ENCODE results near the gene PRAMEF17.
"Not testable (repeated sequence)": the region's sequence is repeated elsewhere in the genome, so short reads cannot be mapped to it uniquely, and the experiment has no call there.

The PRAMEF17 gene

DNA sequence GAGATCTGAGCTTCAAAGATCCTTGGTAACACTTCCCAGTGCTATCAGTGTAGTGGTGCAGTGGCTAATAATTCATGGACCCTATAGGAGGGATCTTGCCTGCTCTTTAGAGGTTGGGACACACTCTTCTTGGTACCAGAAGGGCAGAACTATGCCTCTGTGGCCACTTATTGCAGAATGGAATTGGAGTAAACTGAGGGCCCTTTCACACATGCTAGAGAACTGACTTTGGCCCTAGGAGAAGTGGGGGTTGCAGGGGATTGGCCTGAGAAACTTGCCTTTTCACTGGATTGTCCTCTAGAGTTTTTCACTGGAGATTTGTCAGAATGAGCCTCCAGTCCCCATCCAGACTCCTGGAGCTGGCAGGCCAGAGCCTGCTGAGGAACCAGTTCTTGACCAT, at the start of gene PRAMEF17:
TSS of gene PRAMEF17 (plus strand) at position 301 of the 400 bp plus-strand sequence. CDS start at position 327, 26 bp downstream.
- not testable (repeated sequence) for DNase-seq

- not testable (repeated sequence) for DNase-seq
Measured at GRCh38 chr1:13342496-13342895, 46.9 kb upstream of the PRAMEF17 start.

- not testable (repeated sequence) for DNase-seq
Measured at GRCh38 chr1:13347034-13347433, 42.4 kb upstream of the PRAMEF17 start, which contains the start of gene PRAMEF14. PRAMEF14 (minus strand) TSS chr1:13347134; CDS start chr1:13345314, 1,820 bp downstream.

DNA sequence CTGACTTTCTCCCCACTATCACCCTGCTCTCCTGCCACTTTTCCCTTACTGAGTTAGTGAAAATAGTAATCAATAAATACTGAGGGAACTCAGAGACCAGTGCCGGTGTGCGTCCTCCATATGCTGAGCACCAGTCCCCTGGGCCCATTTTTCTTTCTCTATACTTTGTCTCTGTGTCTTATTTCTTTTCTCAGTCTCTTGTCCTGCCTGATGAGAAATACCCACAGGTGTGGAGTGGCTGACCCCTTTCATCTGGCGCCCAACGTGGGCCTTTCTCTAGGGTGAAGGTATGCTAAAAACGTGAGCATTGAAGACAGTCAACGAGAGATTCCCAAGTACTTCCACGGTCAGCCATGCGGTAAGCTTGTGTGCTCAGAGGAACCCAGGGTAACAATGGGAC, 36.0 kb upstream of the PRAMEF17 start:
- DNase-seq = not testable (repeated sequence)

DNA sequence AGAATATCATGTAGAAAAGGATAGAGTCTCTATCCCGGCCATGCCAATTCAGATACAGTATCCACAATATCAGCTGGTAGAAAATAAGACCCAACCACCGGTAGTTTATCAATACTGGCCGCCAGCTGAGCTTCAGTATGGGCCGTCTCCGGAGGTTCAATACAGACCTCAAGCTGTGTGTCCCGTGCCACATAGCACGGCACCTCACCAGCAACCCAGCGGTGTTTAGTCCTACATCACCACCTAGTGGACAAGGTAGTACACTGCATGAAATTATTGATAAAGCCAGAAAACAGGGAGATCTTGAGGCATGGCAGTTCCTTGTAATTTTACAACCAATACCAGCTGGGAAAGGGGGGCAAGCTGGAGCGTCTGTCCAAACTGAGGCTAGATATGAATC, 35.0 kb upstream of the PRAMEF17 start:
- not testable (repeated sequence) for DNase-seq

DNA sequence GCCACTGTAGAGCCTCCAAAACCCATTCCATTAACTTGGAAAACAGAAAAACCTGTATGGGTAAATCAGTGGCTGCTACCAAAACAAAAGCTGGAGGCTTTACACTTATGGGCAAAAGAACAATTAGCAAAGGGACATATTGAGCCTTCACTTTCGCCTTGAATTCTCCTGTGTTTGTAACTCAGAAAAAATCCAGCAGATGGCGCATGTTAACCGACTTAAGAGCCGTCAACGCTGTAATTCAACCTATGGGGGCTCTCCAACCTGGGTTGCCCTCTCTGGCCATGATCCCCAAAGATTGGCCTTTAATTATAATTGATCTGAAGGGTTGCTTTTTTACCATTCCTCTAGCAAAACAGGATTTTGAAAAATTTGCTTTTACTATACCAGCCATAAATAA, 32.7 kb upstream of the PRAMEF17 start:
- DNase-seq = peak in 6 of 51 donors; percentile 5 to 36 (median 10)

GRCh38 chr1:13362364-13362763, 27.1 kb upstream of the PRAMEF17 start:
- DNase-seq = not testable (repeated sequence)

- DNase-seq = not testable (repeated sequence)
Measured at GRCh38 chr1:13364928-13365327, 24.5 kb upstream of the PRAMEF17 start.

- DNase-seq = not testable (repeated sequence)
Measured at GRCh38 chr1:13366536-13366935, 22.9 kb upstream of the PRAMEF17 start.

DNA sequence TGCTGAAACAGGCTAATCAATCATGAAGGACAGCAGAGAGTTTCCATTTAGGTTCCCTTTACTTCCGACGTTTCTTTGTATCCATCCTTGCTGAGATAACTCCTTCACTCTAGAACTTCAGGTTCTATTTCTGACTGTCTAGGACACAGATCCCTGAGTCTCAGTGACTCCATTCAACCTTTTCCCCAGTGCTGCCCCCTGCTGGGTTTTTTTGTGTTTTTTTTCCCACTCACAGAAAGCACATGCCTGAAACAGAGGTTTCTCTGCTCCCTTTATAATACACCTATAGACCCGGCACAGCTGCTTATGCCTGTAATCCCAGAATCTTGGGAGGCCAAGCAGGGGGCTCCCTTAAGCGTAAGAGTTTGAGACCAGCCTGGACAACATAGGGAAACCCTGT, 20.9 kb upstream of the PRAMEF17 start:
- peak in 6 of 51 donors; percentile 1 to 10 (median 4) for DNase-seq

- DNase-seq = not testable (repeated sequence)
Measured at GRCh38 chr1:13378983-13379382, 10.4 kb upstream of the PRAMEF17 start.

DNA sequence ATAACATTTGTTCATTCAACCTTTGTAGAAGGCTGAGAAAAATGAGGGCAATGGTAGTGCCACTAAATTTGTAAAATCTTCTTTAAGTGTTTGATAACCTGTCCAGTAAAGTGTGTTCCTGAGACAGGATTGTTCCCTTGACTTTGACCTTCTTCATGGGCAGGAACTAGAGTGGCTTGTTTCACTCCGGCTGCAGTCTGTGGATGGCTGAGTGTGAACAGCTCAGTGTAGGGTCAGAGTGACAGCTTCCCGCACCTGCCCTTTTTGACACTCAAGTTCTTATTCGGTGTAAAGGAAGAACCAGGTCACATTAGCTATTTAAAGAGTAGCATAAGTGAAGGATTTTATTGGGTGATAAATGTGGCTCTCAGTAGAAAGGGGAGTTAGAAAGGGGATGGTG, 9.1 kb upstream of the PRAMEF17 start:
- not testable (repeated sequence) for DNase-seq

DNA sequence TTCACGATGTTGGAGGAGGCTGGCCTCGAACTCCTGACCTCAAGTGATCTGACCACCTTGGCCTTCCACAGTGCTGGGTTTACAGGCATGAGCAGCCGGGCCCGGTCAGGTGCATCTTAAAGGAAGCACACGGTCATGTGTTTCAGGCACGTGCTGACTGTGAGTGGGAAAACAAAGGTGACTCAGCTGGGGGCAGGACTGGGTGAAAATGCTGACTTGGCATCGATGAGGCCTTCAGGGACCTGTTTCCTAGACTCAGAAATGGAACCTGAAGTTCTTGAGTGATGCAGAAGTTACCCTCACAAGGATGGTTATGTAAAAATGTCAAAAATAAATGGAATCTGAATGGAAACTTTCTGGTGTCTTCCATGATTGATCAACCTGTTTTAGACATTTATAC, 3.6 kb downstream of the PRAMEF17 start:
- not testable (repeated sequence) for DNase-seq

GRCh38 chr1:13394761-13395160, 5.3 kb downstream of the PRAMEF17 start:
- not testable (repeated sequence) for DNase-seq

DNA sequence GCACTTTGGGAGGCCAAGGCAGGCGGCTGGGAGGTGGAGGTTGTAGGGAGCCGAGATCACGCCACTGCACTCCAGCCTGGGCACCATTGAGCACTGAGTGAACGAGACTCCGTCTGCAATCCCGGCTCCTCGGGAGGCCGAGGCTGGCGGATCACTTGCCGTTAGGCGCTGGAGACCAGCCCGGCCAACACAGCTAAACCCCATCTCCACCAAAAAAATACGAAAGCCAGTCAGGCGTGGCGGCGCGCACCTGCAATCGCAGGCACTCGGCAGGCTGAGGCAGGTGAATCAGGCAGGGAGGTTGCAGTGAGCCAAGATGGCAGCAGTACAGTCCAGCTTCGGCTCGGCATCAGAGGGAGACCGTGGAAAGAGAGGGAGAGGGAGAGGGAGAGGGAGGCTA, 5.9 kb downstream of the PRAMEF17 start:
- not testable (repeated sequence) for DNase-seq

DNA sequence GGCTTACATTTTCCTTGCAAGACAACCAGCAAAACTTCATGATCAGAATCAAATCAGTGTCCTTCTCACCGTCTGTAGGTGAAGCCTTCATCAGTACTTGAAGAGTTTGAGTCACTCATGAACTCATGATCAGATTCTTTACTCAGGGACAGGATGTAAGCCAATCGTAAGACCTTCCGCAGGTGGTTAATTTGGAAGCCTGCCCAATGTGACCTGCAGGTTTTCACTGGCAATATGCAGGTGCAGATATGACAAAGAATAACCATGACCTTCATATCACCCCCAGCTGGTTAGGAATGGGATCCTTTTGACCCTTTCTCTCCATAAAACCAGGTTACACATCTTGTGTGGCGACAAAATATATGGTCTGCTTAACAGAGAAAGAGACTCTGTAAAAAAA, 18.4 kb downstream of the PRAMEF17 start:
- DNase-seq = no peak

- DNase-seq = not testable (repeated sequence)
Measured at GRCh38 chr1:13410150-13410549, 20.7 kb downstream of the PRAMEF17 start, which contains the start of gene PRAMEF20. PRAMEF20 (plus strand) TSS chr1:13410450; CDS start chr1:13416355, 5,905 bp downstream.

- DNase-seq = no peak
Measured at GRCh38 chr1:13430495-13430894, 41.1 kb downstream of the PRAMEF17 start.

- no peak for DNase-seq
Measured at GRCh38 chr1:13432251-13432650, 42.8 kb downstream of the PRAMEF17 start.

DNA sequence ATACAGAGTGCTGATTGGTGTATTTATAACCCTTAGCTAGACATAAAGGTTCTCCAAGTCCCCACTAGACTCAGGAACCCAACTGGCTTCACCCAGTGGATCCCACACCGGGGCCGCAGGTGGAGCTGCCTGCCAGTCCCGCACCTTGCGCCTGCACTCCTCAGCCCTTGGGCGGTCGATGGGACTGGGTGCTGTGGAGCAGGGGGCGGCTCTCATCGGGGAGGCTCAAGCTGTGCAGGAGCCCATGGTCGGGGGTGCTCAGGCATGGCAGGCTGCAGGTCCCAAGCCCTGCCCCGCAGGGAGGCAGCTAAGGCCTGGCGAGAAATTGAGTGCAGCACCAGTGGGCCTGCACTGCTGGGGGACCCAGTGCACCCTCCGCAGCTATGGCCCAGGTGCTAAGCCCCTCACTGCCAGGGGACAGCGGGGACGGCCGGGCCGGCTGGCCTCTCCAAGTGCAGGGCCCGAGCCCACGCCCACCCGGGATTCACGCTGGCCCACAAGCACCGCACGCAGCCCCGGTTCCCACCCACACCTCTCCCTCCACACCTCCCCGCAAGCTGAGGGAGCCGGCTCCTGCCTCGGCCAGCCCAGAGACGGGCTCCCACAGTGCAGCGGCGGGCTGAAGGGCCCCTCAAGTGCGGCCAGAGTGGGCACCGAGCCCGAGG, 44.4 kb downstream of the PRAMEF17 start:
- DNase-seq = not testable (repeated sequence)

- DNase-seq = no peak
Measured at GRCh38 chr1:13435458-13435857, 46.0 kb downstream of the PRAMEF17 start.

GRCh38 chr1:13439104-13439783, 49.8 kb downstream of the PRAMEF17 start:
- not testable (repeated sequence) for DNase-seq

All from hypothalamus (tissue), 51 donors.